ENCODE data around the gene NPDC1.

NPDC1 gene

GRCh38 chr9:137002646-137003041, 43.3 kb downstream of the NPDC1 start:
- no peak for TF ChIP-seq ZFX (IDR thresholded peaks at IDR 0.05)
- TF ChIP-seq CTCF (conservative IDR thresholded peaks at IDR 0.05) = no peak
- H3K27ac ChIP-seq = no peak overlapping the region

- TF ChIP-seq ZFX (IDR thresholded peaks at IDR 0.05) (no peak), CTCF (conservative IDR thresholded peaks at IDR 0.05) (no peak)
- H3K27ac ChIP-seq = no peak overlapping the region
Measured at GRCh38 chr9:137001857-137002645, 43.9 kb downstream of the NPDC1 start.

GRCh38 chr9:137000177-137000930, 45.6 kb downstream of the NPDC1 start:
- H3K27ac ChIP-seq = no peak overlapping the region
- TF ChIP-seq CTCF (conservative IDR thresholded peaks at IDR 0.05) (no peak), ZFX (IDR thresholded peaks at IDR 0.05) (no peak)

- TF ChIP-seq CTCF (conservative IDR thresholded peaks at IDR 0.05) (no peak), ZFX (IDR thresholded peaks at IDR 0.05) (no peak)
- H3K27ac ChIP-seq = no peak overlapping the region
Measured at GRCh38 chr9:136997830-136998234, 48.1 kb downstream of the NPDC1 start.

GRCh38 chr9:136997371-136997770, 48.6 kb downstream of the NPDC1 start:
- H3K27ac ChIP-seq = no peak overlapping the region
- TF ChIP-seq CTCF (conservative IDR thresholded peaks at IDR 0.05) (no peak), ZFX (IDR thresholded peaks at IDR 0.05) (no peak)

- TF ChIP-seq CTCF (conservative IDR thresholded peaks at IDR 0.05) (no peak), ZFX (IDR thresholded peaks at IDR 0.05) (no peak)
- H3K27ac ChIP-seq = no peak within 1 kb of the TSS
Measured at GRCh38 chr9:136996361-136997292, 49.4 kb downstream of the NPDC1 start, which contains the start of gene CLIC3. Gene CLIC3, minus strand, starts transcription at chr9:136996568. Its CDS starts 25 bp downstream, at chr9:136996543.

All from C4-2B (cell line).